Measurements from ENCODE around the gene DNMT3L. TPM values are rescaled to one million over a fixed set of nuclear protein-coding genes. Genes with fewer than 3 reads are reported as not detected.

The DNMT3L gene
- total and polyA plus RNA-seq, 2 experiments from 2014 or later: 0.33 TPM; not detected in 1

DNA sequence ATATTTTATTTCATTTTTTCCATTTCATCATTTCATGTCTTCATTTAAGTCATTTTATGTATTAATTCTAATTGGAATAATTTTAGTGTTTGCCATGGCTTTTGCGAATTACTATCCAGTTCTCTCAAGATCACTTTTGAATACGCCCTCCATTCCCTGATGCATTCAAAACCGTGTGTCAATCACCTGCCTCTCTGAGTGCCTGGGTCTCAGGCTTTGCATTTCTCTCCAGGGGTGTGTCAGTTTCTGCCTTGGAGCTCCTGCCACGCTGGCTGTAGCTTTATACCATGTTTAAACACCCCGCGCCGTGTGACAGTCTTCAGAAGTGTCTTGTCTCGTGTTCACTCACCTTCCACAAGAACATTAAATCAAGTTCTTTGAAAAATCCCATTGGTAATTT lies 7.4 kb upstream of the DNMT3L start:
- H3K9me2 ChIP-seq (replicated peaks; ENCODE audit: insufficient read depth): no peaks in the 10 kb centered on the region
- no peak for TF ChIP-seq EZH2phosphoT487 (IDR thresholded peaks at IDR 0.05; ENCODE audit: low read depth, severe bottlenecking, unreplicated experiment)
- no peak for TF ChIP-seq EZH2 (IDR thresholded peaks at IDR 0.05; ENCODE audit: borderline replicate concordance)
- TF ChIP-seq, protein P1, sequence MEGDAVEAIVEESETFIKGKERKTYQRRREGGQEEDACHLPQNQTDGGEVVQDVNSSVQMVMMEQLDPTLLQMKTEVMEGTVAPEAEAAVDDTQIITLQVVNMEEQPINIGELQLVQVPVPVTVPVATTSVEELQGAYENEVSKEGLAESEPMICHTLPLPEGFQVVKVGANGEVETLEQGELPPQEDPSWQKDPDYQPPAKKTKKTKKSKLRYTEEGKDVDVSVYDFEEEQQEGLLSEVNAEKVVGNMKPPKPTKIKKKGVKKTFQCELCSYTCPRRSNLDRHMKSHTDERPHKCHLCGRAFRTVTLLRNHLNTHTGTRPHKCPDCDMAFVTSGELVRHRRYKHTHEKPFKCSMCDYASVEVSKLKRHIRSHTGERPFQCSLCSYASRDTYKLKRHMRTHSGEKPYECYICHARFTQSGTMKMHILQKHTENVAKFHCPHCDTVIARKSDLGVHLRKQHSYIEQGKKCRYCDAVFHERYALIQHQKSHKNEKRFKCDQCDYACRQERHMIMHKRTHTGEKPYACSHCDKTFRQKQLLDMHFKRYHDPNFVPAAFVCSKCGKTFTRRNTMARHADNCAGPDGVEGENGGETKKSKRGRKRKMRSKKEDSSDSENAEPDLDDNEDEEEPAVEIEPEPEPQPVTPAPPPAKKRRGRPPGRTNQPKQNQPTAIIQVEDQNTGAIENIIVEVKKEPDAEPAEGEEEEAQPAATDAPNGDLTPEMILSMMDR (IDR thresholded peaks at IDR 0.05; ENCODE audit: poor library complexity): no peak
- H3K27me3 ChIP-seq: no peaks in the 10 kb centered on the region
- no peaks in the 10 kb centered on the region for H4K20me1 ChIP-seq (ENCODE audit: insufficient read depth, poor library complexity, severe bottlenecking)
- H3K9me3 ChIP-seq (ENCODE audit: low read depth): no peaks in the 10 kb centered on the region
- no peak for DNase-seq (ENCODE audit: low spot score)
- H2AFZ ChIP-seq: no peak overlapping the region
- H3K4me1 ChIP-seq (ENCODE audit: insufficient read depth): no peaks in the 10 kb centered on the region
- H3K79me2 ChIP-seq: no peaks in the 10 kb centered on the region
- H3K36me3 ChIP-seq (replicated peaks; ENCODE audit: insufficient read depth, low read depth): no peaks in the 10 kb centered on the region
- H3K4me3 ChIP-seq: no peak overlapping the region
- H3K4me2 ChIP-seq: no peak overlapping the region
- H3K27ac ChIP-seq: no peak overlapping the region
- 85% methylated on average over 8 of the region's 8 CpGs for WGBS (ENCODE audit: low lambda C conversion rate, missing lambda C conversion rate)

DNA sequence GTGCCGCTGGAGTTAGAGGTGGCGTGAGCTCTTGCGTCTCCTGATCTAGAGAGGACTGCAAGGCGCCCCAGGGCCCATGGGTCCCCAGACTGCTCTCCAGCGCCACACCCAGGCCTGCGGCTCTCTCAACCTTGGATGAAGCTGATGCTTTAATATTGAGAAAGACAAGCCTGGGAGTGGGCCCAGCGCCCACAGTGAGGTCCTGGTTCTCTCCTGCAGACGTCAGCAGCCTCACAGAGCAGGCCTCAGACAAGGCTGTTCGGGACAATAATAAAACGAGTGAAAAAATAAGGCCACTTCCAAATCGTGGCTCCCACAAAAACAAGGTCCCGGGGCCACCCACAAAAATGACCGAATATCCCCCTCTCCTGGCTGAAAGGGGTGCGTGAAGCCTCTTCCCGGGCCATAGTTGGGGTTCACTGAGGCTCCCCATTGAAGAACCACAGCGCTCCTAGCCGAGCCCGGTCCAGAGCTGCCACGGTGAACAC lies 6.0 kb upstream of the DNMT3L start:
- no peak overlapping the region for H2AFZ ChIP-seq
- H3K27ac ChIP-seq: no peak overlapping the region
- no peak overlapping the region for H3K4me2 ChIP-seq
- DNase-seq (ENCODE audit: low spot score): no peak
- no peaks in the 10 kb centered on the region for H3K27me3 ChIP-seq
- no peak for TF ChIP-seq EZH2 (IDR thresholded peaks at IDR 0.05; ENCODE audit: borderline replicate concordance)
- TF ChIP-seq EZH2phosphoT487 (IDR thresholded peaks at IDR 0.05; ENCODE audit: low read depth, severe bottlenecking, unreplicated experiment): no peak
- TF ChIP-seq, protein P1 (IDR thresholded peaks at IDR 0.05; ENCODE audit: poor library complexity): no peak
- H3K4me1 ChIP-seq (ENCODE audit: insufficient read depth): no peaks in the 10 kb centered on the region
- no peaks in the 10 kb centered on the region for H3K36me3 ChIP-seq (replicated peaks; ENCODE audit: insufficient read depth, low read depth)
- no peaks in the 10 kb centered on the region for H3K9me2 ChIP-seq (replicated peaks; ENCODE audit: insufficient read depth)
- no peaks in the 10 kb centered on the region for H4K20me1 ChIP-seq (ENCODE audit: insufficient read depth, poor library complexity, severe bottlenecking)
- H3K79me2 ChIP-seq: no peaks in the 10 kb centered on the region
- no peak overlapping the region for H3K4me3 ChIP-seq
- WGBS (ENCODE audit: low lambda C conversion rate, missing lambda C conversion rate): 89% methylated on average over 19 of the region's 19 CpGs
- no peaks in the 10 kb centered on the region for H3K9me3 ChIP-seq (ENCODE audit: low read depth)

DNA sequence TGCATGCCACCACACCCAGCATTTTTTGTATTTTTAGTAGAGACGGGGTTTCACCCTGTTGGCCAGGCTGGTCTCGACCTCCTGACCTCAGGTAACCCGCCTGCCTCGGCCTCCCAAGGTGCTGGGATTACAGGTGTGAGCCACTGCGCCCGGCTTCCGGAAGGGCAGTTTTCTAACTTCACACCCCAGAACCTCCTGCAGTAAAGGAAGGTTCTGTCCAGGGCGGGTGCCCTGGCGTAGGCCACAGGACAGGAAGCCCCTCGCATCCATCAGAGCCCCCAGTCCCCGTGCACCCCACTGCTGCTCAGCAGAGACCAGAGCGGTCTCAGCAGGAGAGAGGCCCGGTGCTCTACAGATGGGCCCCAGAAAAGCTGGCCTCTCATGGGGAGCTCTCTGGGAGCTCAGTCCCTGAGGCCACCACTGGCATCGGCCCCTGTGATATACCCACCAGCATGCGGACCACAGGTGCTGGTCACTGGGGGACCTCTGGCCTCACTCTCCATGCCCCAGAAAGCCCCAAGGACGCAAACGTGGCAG lies 4.1 kb upstream of the DNMT3L start:
- Histone ChIP-seq H3K36me3 (replicated peaks; ENCODE audit: insufficient read depth, low read depth) (no peaks in the 10 kb centered on the region), H4K20me1 (ENCODE audit: insufficient read depth, poor library complexity, severe bottlenecking) (no peaks in the 10 kb centered on the region), H3K9me2 (replicated peaks; ENCODE audit: insufficient read depth) (no peaks in the 10 kb centered on the region), H3K27me3 (no peaks in the 10 kb centered on the region), H3K27ac (no peak overlapping the region), H3K4me1 (ENCODE audit: insufficient read depth) (no peaks in the 10 kb centered on the region), H3K4me3 (no peak overlapping the region), H2AFZ (no peak overlapping the region), H3K4me2 (no peak overlapping the region), H3K79me2 (no peaks in the 10 kb centered on the region), H3K9me3 (ENCODE audit: low read depth) (no peaks in the 10 kb centered on the region)
- DNase-seq (ENCODE audit: low spot score): no peak
- WGBS (ENCODE audit: low lambda C conversion rate, missing lambda C conversion rate): 97% methylated on average over 16 of the region's 17 CpGs
- TF ChIP-seq, protein P1 (IDR thresholded peaks at IDR 0.05; ENCODE audit: poor library complexity): no peak
- TF ChIP-seq EZH2phosphoT487 (IDR thresholded peaks at IDR 0.05; ENCODE audit: low read depth, severe bottlenecking, unreplicated experiment): no peak
- TF ChIP-seq EZH2 (IDR thresholded peaks at IDR 0.05; ENCODE audit: borderline replicate concordance): no peak
